Muscle of leg (tissue), 11 donors: ENCODE data around the gene NRG3. TPM values are rescaled to one million over a fixed set of nuclear protein-coding genes. Genes with fewer than 3 reads are reported as not detected.

Source experiments
- DNase-seq: peaks from one replicate; pipeline ENCODE4 v3.0.0; 2013
- H3K27ac ChIP-seq: one replicate; pipeline ENCODE4 v1.5.1; 2013; ENCODE audit warnings: mild to moderate bottlenecking, low read length, control low read depth
- H3K27me3 ChIP-seq: one replicate; pipeline ENCODE4 v1.6.1; 2013; ENCODE audit warnings: low read length; ENCODE audit not compliant: control insufficient read depth, insufficient read depth
- H3K36me3 ChIP-seq: one replicate; pipeline ENCODE4 v1.6.1; 2013; ENCODE audit warnings: low read length; ENCODE audit not compliant: control insufficient read depth, insufficient read depth
- H3K4me1 ChIP-seq: one replicate; pipeline ENCODE4 v1.6.1; 2013; ENCODE audit warnings: low read length; ENCODE audit not compliant: control insufficient read depth, insufficient read depth
- H3K4me3 ChIP-seq: one replicate; pipeline ENCODE4 v1.5.1; 2013; ENCODE audit warnings: low read length, control low read depth
- H3K9me3 ChIP-seq: replicated peaks from 2 replicates; pipeline ENCODE4 v1.6.1; 2013; ENCODE audit warnings: low read depth, low read length; ENCODE audit not compliant: control insufficient read depth
- WGBS: methylation state at CpG from one replicate; pipeline ENCODE4 v1.1.5; 2013; ENCODE audit warnings: missing lambda C conversion rate; ENCODE audit not compliant: insufficient coverage; 5-methylcytosine and 5-hydroxymethylcytosine counted together
- polyA plus RNA-seq, 8 donors: library from polyadenylated mRNA; unstranded; fragments of 120-200 nt; gene quantifications; one replicate each; pipeline versions ENCODE4 v1.2.1 to v1.2.3, GENCODE V29; 2013; ENCODE audit warnings: inconsistent platforms in 1 of 8, low replicate concordance in 1 of 8; ENCODE audit not compliant: insufficient read length in 8 of 8, insufficient read depth in 1 of 8
- total RNA-seq: library from RNA; stranded (reverse); fragments of 120-200 nt; gene quantifications from one replicate; pipeline ENCODE4 v1.2.4, GENCODE V29; 2013

The NRG3 gene
- total and polyA plus RNA-seq, 9 donors, result 0.04 to 0.60 (median 0.18) TPM

GRCh38 chr10:82506680-82507376 lies 631.8 kb downstream of the NRG3 start:
- no peak for DNase-seq
- no peaks in the 10 kb centered on the region for H3K27me3 ChIP-seq
- H3K36me3 ChIP-seq, result no peaks in the 10 kb centered on the region
- H3K9me3 ChIP-seq, result no peaks in the 10 kb centered on the region
- no peak overlapping the region for H3K27ac ChIP-seq
- no peak overlapping the region for H3K4me3 ChIP-seq
- H3K4me1 ChIP-seq, result no peaks in the 10 kb centered on the region
- 78% methylated on average over 3 of the region's 3 CpGs for WGBS

- Histone ChIP-seq H3K9me3 (no peaks in the 10 kb centered on the region), H3K27me3 (no peaks in the 10 kb centered on the region), H3K4me1 (no peaks in the 10 kb centered on the region), H3K36me3 (no peaks in the 10 kb centered on the region), H3K27ac (no peak overlapping the region), H3K4me3 (no peak overlapping the region)
- DNase-seq, result no peak
- WGBS, result no CpG with 5 or more reads among the region's 1 CpG
Measured at GRCh38 chr10:82515256-82515655, 640.3 kb downstream of the NRG3 start.

DNA sequence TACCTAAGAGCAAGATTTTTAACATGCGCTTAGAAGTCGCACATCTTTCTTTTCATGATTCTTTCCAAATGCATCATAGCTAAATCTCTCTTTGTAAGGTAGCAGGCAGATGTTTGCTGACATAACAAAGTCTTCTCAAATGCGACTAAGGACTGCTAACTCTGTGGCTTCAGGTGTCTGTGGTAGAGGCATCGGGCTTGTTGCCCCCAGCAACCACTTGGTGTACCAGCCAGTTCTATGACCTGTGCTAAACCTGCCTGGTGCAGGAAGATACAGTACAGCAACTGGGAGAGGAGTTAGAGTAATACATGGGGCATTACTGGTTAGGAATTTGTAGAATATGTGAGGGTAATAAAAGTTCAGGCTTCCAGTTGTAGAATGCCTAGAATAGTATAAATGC lies 654.1 kb downstream of the NRG3 start:
- DNase-seq, result no peak
- Histone ChIP-seq H3K27ac (no peak overlapping the region), H3K27me3 (no peaks in the 10 kb centered on the region), H3K4me1 (no peaks in the 10 kb centered on the region), H3K36me3 (no peaks in the 10 kb centered on the region), H3K4me3 (no peak overlapping the region), H3K9me3 (no peaks in the 10 kb centered on the region)
- WGBS, result 68% methylated on average over 2 of the region's 4 CpGs

DNA sequence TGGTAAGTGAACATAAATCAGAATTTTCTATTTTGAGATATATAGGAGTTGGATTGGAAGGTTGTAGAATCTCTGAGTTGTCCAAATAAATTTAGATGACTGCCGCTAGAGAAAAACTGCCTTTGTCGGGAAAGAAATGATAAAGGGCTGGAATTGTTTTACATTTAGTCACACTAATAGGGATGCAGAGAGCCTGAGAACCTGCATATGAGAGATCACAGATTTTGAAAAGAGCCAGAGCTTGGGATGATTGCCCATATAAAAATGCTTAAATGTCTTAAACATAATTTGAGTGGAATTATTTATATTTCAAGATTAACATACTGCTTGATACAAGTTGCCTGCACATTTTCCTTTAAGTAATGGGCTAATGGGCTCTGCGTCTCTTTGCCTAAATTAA lies 660.5 kb downstream of the NRG3 start:
- 80% methylated on average over 1 of the region's 3 CpGs for WGBS
- Histone ChIP-seq H3K4me1 (no peaks in the 10 kb centered on the region), H3K27me3 (no peaks in the 10 kb centered on the region), H3K27ac (no peak overlapping the region), H3K9me3 (no peaks in the 10 kb centered on the region), H3K36me3 (no peaks in the 10 kb centered on the region), H3K4me3 (no peak overlapping the region)
- DNase-seq, result no peak

GRCh38 chr10:82536668-82537067 lies 661.7 kb downstream of the NRG3 start:
- H3K27me3 ChIP-seq, result no peaks in the 10 kb centered on the region
- DNase-seq, result no peak
- no peak overlapping the region for H3K27ac ChIP-seq
- no peaks in the 10 kb centered on the region for H3K36me3 ChIP-seq
- no peaks in the 10 kb centered on the region for H3K9me3 ChIP-seq
- H3K4me3 ChIP-seq, result no peak overlapping the region
- no peaks in the 10 kb centered on the region for H3K4me1 ChIP-seq

DNA sequence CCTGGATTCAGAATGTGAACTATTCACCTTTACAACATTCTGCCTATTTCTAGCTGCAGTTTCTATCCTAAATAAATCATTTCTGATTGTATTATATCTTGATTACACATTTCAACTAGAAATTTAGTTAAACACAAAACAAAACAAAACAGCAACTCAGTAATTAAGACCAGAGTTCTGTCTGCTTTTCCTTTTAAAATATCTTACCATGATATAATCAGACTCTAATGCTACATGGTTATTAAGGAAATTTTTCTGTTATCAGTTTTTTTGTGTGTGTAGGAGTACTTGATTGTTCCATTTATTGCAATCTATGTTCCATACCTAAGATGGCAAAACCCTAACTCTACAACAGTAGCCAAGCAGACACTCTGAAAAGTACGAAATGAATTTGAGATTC lies 663.3 kb downstream of the NRG3 start:
- no peaks in the 10 kb centered on the region for H3K27me3 ChIP-seq
- no CpG with 5 or more reads among the region's 1 CpG for WGBS
- no peaks in the 10 kb centered on the region for H3K9me3 ChIP-seq
- H3K4me3 ChIP-seq, result no peak overlapping the region
- H3K36me3 ChIP-seq, result no peaks in the 10 kb centered on the region
- H3K27ac ChIP-seq, result no peak overlapping the region
- no peak for DNase-seq
- no peaks in the 10 kb centered on the region for H3K4me1 ChIP-seq

DNA sequence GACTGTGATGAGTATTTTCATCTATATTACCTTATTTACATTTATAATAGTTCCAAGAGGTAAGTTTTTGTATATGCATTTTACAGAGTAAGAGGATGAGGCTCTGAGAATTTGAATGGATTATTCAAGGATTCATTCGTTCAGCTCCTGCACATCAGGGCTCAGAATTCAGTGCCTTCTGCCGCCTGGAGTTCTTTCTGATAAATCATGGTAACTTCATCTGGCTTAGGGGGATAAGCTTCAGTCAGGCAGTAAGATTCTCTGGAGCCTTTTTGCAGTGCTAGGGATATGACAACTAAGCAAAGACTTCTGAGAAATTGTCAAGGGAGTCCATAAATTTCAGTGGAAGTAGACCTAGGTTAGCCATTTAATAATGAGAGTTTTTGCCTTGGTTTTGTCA lies 668.6 kb downstream of the NRG3 start:
- Histone ChIP-seq H3K27me3 (no peaks in the 10 kb centered on the region), H3K4me3 (no peak overlapping the region), H3K27ac (no peak overlapping the region), H3K9me3 (no peaks in the 10 kb centered on the region), H3K36me3 (no peaks in the 10 kb centered on the region), H3K4me1 (no peaks in the 10 kb centered on the region)
- DNase-seq, result no peak
- 80% methylated on average over 1 of the region's 2 CpGs for WGBS

DNA sequence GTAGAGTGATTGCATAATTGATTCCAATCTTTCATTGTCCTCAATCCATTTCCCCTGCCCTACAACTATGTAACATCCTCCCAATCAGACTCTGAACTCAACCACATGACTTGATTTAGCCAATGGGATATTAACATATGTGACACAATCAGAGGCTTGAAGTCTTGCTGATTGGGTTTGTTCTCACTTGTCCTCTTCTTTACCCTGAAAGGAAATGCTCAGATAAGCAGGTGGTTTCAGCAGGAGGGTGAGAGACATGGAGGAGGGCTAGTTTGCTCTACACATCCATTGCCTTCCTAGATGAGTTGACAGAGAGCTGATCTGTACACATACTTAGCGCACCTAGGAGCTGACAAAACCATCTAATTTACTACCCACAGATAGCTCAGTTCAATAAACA lies 669.4 kb downstream of the NRG3 start:
- DNase-seq, result no peak
- Histone ChIP-seq H3K27me3 (no peaks in the 10 kb centered on the region), H3K4me3 (no peak overlapping the region), H3K4me1 (no peaks in the 10 kb centered on the region), H3K36me3 (no peaks in the 10 kb centered on the region), H3K27ac (no peak overlapping the region), H3K9me3 (no peaks in the 10 kb centered on the region)
- no CpG with 5 or more reads among the region's 1 CpG for WGBS

- Histone ChIP-seq H3K4me1 (no peaks in the 10 kb centered on the region), H3K9me3 (no peaks in the 10 kb centered on the region), H3K36me3 (no peaks in the 10 kb centered on the region), H3K27me3 (no peaks in the 10 kb centered on the region), H3K27ac (no peak overlapping the region), H3K4me3 (no peak overlapping the region)
- WGBS, result 100% methylated on average over 1 of the region's 3 CpGs
- no peak for DNase-seq
Measured at GRCh38 chr10:82551506-82551905, 676.5 kb downstream of the NRG3 start.

DNA sequence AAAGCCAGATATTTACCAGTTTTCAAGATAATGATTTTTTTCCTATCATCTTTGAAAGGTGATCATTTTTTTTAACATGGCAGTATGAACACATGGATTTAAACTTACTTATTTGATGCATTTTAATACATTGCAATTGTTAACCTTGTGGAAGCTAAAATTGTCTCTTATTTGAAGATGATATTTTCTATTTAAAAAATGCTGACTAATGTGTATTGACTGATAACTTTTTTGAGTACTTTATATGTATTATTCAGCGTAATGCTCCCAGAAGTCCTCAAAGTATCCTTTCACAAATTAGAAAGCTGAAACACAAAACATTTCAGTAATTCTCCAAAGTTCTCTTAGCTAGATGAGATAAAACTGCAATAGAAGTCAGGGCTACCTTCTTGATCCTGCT lies 677.3 kb downstream of the NRG3 start:
- Histone ChIP-seq H3K27ac (no peak overlapping the region), H3K36me3 (no peaks in the 10 kb centered on the region), H3K9me3 (no peaks in the 10 kb centered on the region), H3K4me3 (no peak overlapping the region), H3K27me3 (no peaks in the 10 kb centered on the region), H3K4me1 (no peaks in the 10 kb centered on the region)
- no CpG with 5 or more reads among the region's 1 CpG for WGBS
- DNase-seq, result no peak

DNA sequence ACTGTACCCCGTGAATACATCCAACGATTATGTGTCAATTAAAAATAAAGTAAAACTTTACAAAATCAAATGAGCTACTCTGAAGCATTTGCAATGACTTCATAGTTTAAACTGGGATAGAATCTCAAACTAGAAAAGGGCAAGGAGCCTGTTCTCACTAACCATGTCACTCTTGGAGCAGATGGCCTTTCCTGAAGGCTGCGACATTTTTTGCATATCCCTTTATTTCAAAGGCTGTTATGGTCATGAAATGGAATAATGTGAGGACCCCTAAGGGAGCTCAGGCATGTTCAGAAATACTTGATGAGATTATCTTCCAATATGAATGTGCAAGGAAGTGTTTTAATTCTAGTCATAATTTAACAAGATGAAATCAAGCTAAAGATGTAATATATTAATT lies 679.4 kb downstream of the NRG3 start:
- H3K4me3 ChIP-seq, result no peak overlapping the region
- H3K27me3 ChIP-seq, result no peaks in the 10 kb centered on the region
- no CpG with 5 or more reads among the region's 3 CpGs for WGBS
- H3K36me3 ChIP-seq, result no peaks in the 10 kb centered on the region
- DNase-seq, result no peak
- no peak overlapping the region for H3K27ac ChIP-seq
- no peaks in the 10 kb centered on the region for H3K4me1 ChIP-seq
- no peaks in the 10 kb centered on the region for H3K9me3 ChIP-seq
